K562 (cell line): ENCODE data around the gene SYNGR3. TPM values are rescaled to one million over a fixed set of nuclear protein-coding genes. Genes with fewer than 3 reads are reported as not detected.
A peak's percentile ranks its signal among the peaks of the same experiment; 100 is the strongest.

Experiments
- CREB1 ChIP-seq, 2 experiments: sonication (generic) in 1 of 2; formaldehyde crosslinking in 1 of 2; IDR thresholded peaks; 2 replicates each; pipeline versions ENCODE4 v1.6.1 to v1.8.0; 2012 to 2022; ENCODE audit warnings: inconsistent platforms in 1 of 2, mild to moderate bottlenecking in 1 of 2, missing genetic modification reagents in 1 of 2, moderate library complexity in 1 of 2
- CTCFL ChIP-seq: IDR thresholded peaks from 2 replicates; pipeline ENCODE4 v1.6.1; 2011; ENCODE audit warnings: borderline replicate concordance, low read depth, mild to moderate bottlenecking, moderate library complexity, low read length; ENCODE audit not compliant: insufficient read depth, poor library complexity, severe bottlenecking
- GMEB1 ChIP-seq: fragments of 250-450 bp; sonication (Bioruptor Pico); IDR thresholded peaks from 2 replicates; pipeline ENCODE4 v1.4.0; 2020; ENCODE audit warnings: mild to moderate bottlenecking
- HDGF ChIP-seq: fragments of 450-650 bp; IDR thresholded peaks from 2 replicates; pipeline ENCODE4 v1.6.1; 2016
- KLF10 ChIP-seq: fragments of 250-450 bp; sonication (Bioruptor Pico); IDR thresholded peaks from 2 replicates; pipeline ENCODE4 v1.6.1; 2021; ENCODE audit warnings: matching md5 sums
- MAX ChIP-seq: sonication (generic); formaldehyde crosslinking; IDR thresholded peaks from 2 replicates; pipeline ENCODE4 v1.9.0; 2022; ENCODE audit warnings: mild to moderate bottlenecking, missing genetic modification reagents
- MAZ ChIP-seq, 2 experiments: fragments of 450-650 bp in 1 of 2; sonication (generic) in 1 of 2; formaldehyde crosslinking; IDR thresholded peaks in 1 of 2; conservative IDR thresholded peaks in 1 of 2; 2 replicates each; pipeline versions ENCODE4 v1.4.0 to v1.5.0; 2020; ENCODE audit warnings: mild to moderate bottlenecking in 1 of 2, missing genetic modification reagents in 1 of 2
- POLR2AphosphoS5 ChIP-seq: IDR thresholded peaks from 2 replicates; pipeline ENCODE4 v1.6.1; 2011; ENCODE audit warnings: mild to moderate bottlenecking, low read depth, low read length, moderate library complexity; ENCODE audit not compliant: control insufficient read depth, insufficient read depth
- SP1 ChIP-seq: sonication (generic); formaldehyde crosslinking; IDR thresholded peaks from 2 replicates; pipeline ENCODE4 v1.8.1; 2022; ENCODE audit warnings: mild to moderate bottlenecking, missing genetic modification reagents
- SRF ChIP-seq, 2 experiments: fragments of 250-450, 450-650 bp in 1 of 2; sonication (Bioruptor Pico) in 1 of 2; sonication (generic) in 1 of 2; formaldehyde crosslinking; IDR thresholded peaks; 2 replicates each; pipeline versions ENCODE4 v1.5.0 to v1.5.1; 2020 to 2022; ENCODE audit warnings: mild to moderate bottlenecking in 1 of 2, missing genetic modification reagents in 1 of 2
- TCFL5 ChIP-seq: fragments of 250-450 bp; sonication (Bioruptor Pico); conservative IDR thresholded peaks from 2 replicates; pipeline ENCODE4 v1.6.1; 2021; ENCODE audit warnings: mild to moderate bottlenecking, moderate library complexity, matching md5 sums
- TOE1 ChIP-seq, 2 experiments: fragments of 450-650 bp in 1 of 2; sonication (generic) in 1 of 2; formaldehyde crosslinking in 1 of 2; IDR thresholded peaks; 2 replicates each; pipeline versions ENCODE4 v1.7.1 to v1.8.0; 2016 to 2022; ENCODE audit warnings: borderline replicate concordance in 2 of 2, mild to moderate bottlenecking in 2 of 2, antibody characterized with exemption in 1 of 2, inconsistent platforms in 1 of 2, low read depth in 1 of 2, missing genetic modification reagents in 1 of 2, moderate library complexity in 1 of 2
- YY1 ChIP-seq, 3 experiments: IDR thresholded peaks; 2 replicates each; pipeline ENCODE4 v1.6.1; 2011; ENCODE audit warnings: low read length in 2 of 3, mild to moderate bottlenecking in 2 of 3, moderate library complexity in 2 of 3, borderline replicate concordance in 1 of 3, control low read depth in 1 of 3, low read depth in 1 of 3; ENCODE audit not compliant: insufficient read depth in 3 of 3, insufficient replicate concordance in 2 of 3, control insufficient read depth in 1 of 3, insufficient read length in 1 of 3; ENCODE audit errors: extremely low read depth in 1 of 3
- ZFP91 ChIP-seq: sonication (generic); formaldehyde crosslinking; IDR thresholded peaks from 2 replicates; pipeline ENCODE4 v1.8.0; 2022; ENCODE audit warnings: mild to moderate bottlenecking, missing genetic modification reagents
- ZNF124 ChIP-seq: sonication (generic); formaldehyde crosslinking; IDR thresholded peaks from 2 replicates; pipeline ENCODE4 v1.8.1; 2022; ENCODE audit warnings: missing genetic modification reagents
- ZNF445 ChIP-seq: fragments of 250-450 bp; sonication (Bioruptor Pico); IDR thresholded peaks from 2 replicates; pipeline ENCODE4 v1.4.0; 2020; ENCODE audit warnings: low read depth, mild to moderate bottlenecking, moderate library complexity
- polyA plus RNA-seq, 8 experiments: library from polyadenylated mRNA; depleted of rRNA in 4 of 8; stranded (reverse) in 5 of 8; unstranded in 3 of 8; fragments of >200 nt; fragmentation: Nextera tagmentation in 2 of 8; fragmentation: Illumina TruSeq in 1 of 8; extraction: Ambion mirVana in 2 of 8; extraction: Trizol in 1 of 8; gene quantifications; 2 replicates each; pipeline versions ENCODE4 v1.2.1 to v1.2.3, GENCODE V29; 2011 to 2014; ENCODE audit warnings: inconsistent platforms in 1 of 8, missing spikeins in 1 of 8
- total RNA-seq, 7 experiments: library from RNA; depleted of rRNA in 6 of 7; stranded (reverse); fragments of >200 nt in 6 of 7; fragmentation: Illumina TruSeq in 2 of 7; extraction: Trizol in 2 of 7; gene quantifications; 2 replicates each; pipeline versions ENCODE4 v1.2.1 to v1.2.3, GENCODE V29; 2011 to 2021; ENCODE audit warnings: low replicate concordance in 1 of 7

The SYNGR3 gene
- total and polyA plus RNA-seq, 9 of the 15 experiments (the other 6 are each of a cell fraction or from before 2014, with no cell fraction given), result 3.7 to 69.2 (median 36.3) TPM

- TF ChIP-seq CTCFL (peak; percentile 100), SRF (CRISPR knock-in tag; IDR thresholded peaks at IDR 0.05) (peak in 1 of 2 experiments; percentile 86; a peak in 1 of 4 replicates), ZNF445 (no peak), KLF10 (CRISPR knock-in tag) (no peak), YY1 (IDR thresholded peaks at IDR 0.05; ENCODE audit: borderline replicate concordance in 1 of 3, control insufficient read depth in 1 of 3, extremely low read depth in 1 of 3, insufficient read depth in 3 of 3, insufficient read length in 1 of 3, insufficient replicate concordance in 2 of 3, low read depth in 1 of 3, low read length in 2 of 3) (peak; percentile 55 to 93 (median 87)), ZFP91 (CRISPR knock-in tag) (0 out of 2 replicates have a peak, but pooled peaks have one; percentile 31), POLR2AphosphoS5 (peak; percentile 32; the same call in 1 of the 2 replicates), HDGF (0 out of 2 replicates have a peak, but pooled peaks have one; percentile 4), TCFL5 (CRISPR knock-in tag) (no peak), GMEB1 (CRISPR knock-in tag) (no peak), CREB1 (IDR thresholded peaks at IDR 0.05) (peak; percentile 33; the same call in 1 of the 2 replicates), CREB1 (CRISPR knock-in tag; IDR thresholded peaks at IDR 0.05) (no peak; the same call in none of the 2 replicates), SP1 (CRISPR knock-in tag) (peak; percentile 98), TOE1 (IDR thresholded peaks at IDR 0.05; ENCODE audit: borderline replicate concordance) (peak; percentile 77; the same call in 1 of the 2 replicates), TOE1 (CRISPR knock-in tag; IDR thresholded peaks at IDR 0.05; ENCODE audit: borderline replicate concordance, low read depth) (no peak), ZNF124 (no peak), MAZ (CRISPR knock-in tag; conservative IDR thresholded peaks at IDR 0.05 in 1 of 2, IDR thresholded peaks at IDR 0.05 in 1 of 2) (peak; percentile 66 to 87), MAX (CRISPR knock-in tag) (peak; percentile 85)
These were observed 14.3 kb downstream of the SYNGR3 start (continued) for GRCh38 chr16:2003827-2004641.
